ENCODE data around the gene STK39.

The STK39 gene

GRCh38 chr2:168243061-168243460 is 4.3 kb downstream of the STK39 start:
- DNase-seq (ENCODE audit: low read depth, low spot score), result no peak

DNA sequence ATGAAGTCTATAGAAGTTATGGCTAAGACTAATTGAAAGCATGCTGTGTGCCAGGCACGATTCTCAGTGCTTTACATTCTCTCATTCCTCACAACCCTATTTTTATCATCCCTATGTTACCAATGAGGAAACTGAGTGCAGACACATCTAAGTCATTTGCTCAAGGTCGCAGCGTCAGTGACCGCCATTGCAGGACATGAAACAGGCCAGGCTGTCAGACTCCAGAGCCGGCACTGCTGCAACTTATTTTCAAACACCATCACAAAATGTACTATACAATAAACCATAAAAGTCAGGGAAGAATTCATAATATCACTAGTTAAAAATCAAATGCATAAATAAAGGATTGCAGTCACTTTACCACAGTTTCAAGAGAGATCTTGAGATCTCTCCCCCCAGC is 5.6 kb downstream of the STK39 start:
- DNase-seq (ENCODE audit: low read depth, low spot score), result no peak

GRCh38 chr2:168241208-168241607 is 6.2 kb downstream of the STK39 start:
- no peak for DNase-seq (ENCODE audit: low read depth, low spot score)

- no peak for DNase-seq (ENCODE audit: low read depth, low spot score)
Observed at GRCh38 chr2:168239281-168239680, 8.1 kb downstream of the STK39 start.

DNA sequence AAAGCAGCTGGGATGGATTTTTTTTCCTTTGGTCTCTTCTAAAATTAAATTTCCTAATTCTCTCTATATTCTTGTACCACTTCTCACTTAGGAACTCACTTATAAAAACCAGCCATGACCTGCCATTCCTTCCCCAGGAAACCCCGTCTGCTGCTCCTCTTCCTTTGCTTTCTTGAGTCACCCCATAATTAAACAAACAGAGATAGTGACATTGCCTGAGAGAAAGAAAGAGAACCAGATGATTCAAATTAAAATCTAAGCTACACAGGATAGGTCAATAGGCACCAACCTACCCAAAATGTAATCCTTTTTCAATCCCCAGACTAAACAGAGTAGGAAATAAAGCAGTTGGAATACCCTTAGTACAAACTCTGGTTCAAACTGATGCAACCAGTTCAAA is 9.7 kb downstream of the STK39 start:
- no peak for DNase-seq (ENCODE audit: low read depth, low spot score)

DNA sequence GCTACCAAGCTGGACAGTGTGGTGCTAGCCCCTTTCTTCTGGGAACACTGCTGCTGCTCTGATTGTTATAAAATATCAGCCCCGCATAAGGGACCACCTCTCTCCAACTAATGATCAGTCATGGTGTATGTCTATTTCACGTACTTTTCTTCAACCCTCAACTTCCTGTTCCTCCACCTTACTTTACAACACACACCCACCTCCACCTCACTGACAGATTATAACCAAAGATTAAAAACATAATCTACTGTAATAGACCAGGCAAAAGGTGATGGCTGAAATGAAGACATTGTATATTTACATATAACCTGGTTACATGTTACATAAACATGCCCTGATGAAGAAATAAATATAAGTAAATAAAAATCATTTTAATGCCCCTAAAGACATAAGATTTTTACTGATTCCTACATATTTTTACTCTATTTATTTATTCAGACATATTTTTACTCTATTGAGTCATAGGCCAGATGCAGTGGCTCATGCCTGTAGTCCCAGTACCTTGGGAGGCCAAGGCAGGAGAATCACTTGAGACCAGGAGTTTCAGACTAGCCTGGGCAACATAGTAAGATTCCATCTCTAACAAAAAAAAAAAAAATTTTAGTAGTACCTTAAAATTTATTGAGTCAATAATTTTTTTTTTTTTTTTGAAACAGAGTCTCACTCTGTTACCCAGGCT is 12.8 kb downstream of the STK39 start:
- no peak for DNase-seq (ENCODE audit: low read depth, low spot score)

DNA sequence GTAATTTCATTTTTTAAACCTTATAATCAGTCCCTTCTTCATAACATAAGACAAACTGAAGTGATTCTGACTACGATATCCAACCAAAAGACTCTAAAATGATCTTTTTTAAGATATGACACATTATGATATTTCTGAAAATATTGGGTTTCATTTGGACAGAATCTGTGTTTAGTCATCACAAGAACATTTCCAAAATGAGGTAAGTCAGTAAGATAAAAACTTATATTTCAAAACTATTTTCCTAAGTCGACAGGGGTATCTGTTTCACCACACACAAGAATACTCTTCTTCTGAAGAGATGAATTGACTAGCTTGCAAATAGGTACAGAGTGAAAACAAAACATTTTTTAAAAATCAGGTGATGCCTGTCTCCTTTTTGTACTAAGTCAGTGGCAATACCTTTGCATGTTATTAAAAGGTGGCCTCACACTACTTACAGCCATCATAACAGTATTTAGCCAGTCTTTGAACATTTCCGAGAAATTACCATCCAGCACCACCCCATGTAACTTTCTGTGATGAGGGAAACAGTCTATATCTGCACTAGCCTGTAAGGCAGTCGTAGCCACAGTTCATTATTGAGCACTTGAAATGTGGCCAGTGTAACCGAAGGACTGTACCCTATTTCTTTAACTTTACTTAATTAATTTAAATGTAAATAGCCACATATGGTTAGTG is 13.5 kb downstream of the STK39 start:
- no peak for DNase-seq (ENCODE audit: low read depth, low spot score)

DNA sequence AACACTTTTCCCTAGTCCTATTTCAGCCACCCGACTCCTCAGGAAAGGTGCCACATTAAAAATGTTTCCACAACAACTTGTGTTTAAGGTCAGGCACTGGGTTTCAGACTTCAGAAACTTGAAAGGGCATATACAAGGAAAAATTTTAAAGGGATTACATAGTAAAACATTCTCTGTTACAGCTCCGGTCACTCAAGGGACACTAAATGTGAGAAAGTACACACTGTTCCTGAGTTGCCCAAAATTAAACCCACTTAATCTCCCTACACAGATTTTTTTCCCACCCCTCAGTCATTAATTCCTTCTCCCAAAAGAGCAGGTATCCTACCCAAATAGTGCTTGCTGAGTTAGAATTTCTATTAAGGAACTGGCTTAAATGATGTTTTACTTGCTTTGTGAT is 14.2 kb downstream of the STK39 start:
- DNase-seq (ENCODE audit: low read depth, low spot score), result no peak

- no peak for DNase-seq (ENCODE audit: low read depth, low spot score)
Observed at GRCh38 chr2:168231609-168232241, 15.7 kb downstream of the STK39 start.

DNA sequence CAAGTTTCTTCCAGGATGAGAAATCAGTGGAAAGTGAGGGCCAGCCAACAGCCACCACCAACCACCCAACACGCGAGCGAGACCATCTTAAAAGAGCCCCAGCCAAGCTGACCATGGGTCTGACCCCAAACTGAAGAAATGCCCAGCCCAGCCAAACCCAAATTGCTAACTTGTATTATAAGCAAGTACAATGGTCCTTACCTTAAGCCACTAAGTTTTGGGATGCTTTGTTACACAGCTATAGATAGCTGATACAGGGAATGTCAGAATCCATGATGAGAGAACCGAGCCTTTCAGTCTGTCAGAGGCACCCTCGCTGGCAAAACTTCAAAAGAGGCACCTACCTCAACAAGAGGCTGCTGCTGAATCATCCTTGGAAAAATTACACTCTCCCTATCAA is 17.0 kb downstream of the STK39 start:
- DNase-seq (ENCODE audit: low read depth, low spot score), result no peak

DNA sequence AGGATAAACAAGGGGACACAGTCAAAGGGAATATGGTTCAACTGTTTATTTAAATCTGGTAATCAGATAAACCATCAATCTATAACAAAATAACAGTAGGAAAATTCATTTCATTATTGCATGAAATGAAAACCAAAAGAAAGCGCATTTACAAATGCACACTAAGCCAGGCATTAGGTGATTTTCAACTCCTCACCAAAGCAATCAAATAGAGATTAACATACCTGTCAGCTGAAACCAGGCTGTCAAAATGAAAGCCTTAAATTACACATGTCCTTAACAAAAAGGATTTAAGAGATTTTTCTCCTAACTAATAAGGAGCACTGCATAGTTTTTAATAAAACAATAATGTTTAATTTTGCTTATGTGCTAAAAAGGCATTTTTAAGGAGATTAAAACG is 23.0 kb downstream of the STK39 start:
- no peak for DNase-seq (ENCODE audit: low read depth, low spot score)

DNA sequence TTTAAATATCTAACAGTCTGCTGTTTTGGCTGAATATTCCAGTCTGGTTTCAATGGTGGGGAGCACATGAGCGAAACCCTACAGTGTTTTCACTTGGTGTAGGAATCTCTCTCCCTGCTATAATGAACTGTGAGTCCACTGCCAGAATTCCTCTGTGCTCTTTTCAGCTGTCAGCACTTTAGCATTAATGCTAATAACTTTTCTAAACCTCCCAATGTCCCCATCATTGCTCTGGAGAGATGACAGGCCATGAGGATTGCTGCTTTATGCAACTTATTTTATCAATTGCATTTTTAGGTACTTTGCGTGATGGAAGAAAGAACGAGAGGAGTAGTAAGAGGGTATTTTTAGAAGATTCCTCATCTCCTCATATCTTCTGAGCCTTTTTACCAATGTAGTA is 25.3 kb downstream of the STK39 start:
- DNase-seq (ENCODE audit: low read depth, low spot score), result no peak

DNA sequence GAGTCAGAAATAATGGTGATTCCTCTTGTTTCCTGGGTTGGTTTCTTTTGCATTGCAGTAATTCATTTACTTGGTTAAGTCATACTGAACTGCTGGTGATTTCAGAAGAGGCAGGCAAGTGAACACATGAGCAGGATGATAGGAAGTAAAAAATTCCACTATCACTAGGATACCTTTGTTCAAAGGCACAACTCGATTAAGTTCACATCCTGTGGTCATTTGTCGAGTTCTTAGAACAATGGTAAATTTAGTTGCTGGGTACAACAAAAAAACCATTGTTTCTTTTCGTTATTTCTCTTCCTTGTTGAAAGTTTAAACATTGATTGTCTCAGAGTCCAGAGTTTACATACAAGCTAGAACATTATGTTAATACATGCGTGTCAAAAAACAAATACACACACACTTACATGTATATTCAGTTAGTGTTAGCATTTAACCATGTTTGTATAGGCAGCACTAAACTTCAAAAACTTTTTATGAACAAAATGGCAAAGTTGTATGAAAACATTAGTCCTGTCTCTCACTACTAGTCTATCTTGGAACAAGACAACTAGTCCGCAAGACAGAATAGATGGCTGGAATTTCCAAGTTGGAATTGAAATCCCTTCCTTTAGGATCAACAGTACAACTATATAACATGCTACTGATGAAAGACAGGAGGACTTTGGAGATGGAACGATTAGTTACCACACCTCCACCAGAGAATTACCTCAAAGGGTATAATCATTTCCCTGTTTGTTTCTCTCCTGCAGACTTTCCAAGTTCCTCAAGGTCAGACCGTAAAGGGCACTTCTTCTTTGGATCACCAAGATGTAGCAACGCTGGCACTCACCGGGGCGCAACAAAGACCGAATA is 26.2 kb downstream of the STK39 start:
- DNase-seq (ENCODE audit: low read depth, low spot score), result no peak

GRCh38 chr2:168217920-168218319 is 29.5 kb downstream of the STK39 start:
- DNase-seq (ENCODE audit: low read depth, low spot score), result no peak

- DNase-seq (ENCODE audit: low read depth, low spot score), result no peak
Observed at GRCh38 chr2:168216351-168217005, 30.9 kb downstream of the STK39 start.

DNA sequence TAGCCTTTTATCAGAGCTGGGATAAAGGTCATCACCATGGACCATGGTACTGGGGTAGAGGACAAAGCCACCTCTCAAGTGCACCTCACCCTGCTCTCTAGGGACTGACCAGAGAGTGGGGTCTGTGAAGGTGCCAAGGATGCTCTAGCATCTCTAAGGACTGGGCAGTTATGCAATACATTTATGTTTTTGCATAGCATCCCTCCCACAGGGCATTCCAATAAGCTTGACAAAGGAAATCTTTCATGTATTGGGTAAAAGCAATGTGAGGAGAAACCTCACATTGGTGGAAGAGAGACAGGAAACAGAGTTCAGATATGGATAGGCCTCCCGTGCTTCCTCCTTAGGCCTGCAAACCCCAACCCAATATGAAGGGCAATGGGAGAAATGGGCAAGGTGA is 31.6 kb downstream of the STK39 start:
- DNase-seq (ENCODE audit: low read depth, low spot score), result no peak

DNA sequence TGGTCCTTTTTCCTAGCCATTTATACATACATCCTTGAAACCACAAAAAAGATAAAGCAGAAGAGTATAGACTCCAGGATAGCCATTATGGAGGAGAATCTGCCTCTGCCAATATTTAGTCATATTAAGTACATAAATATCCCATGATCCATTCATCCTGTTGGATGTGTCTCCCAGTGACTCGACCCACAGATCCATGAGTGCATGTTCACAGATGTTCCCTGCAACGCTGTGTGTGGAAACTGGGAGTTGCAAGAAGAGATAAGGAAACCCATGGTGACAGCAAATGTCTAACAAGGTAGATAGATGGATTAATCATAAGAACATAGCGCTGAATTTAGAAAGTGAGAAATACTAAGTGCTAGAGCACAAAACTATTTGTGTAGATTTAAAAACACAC is 34.5 kb downstream of the STK39 start:
- DNase-seq (ENCODE audit: low read depth, low spot score), result no peak

- no peak for DNase-seq (ENCODE audit: low read depth, low spot score)
Observed at GRCh38 chr2:168212167-168212566, 35.2 kb downstream of the STK39 start.

DNA sequence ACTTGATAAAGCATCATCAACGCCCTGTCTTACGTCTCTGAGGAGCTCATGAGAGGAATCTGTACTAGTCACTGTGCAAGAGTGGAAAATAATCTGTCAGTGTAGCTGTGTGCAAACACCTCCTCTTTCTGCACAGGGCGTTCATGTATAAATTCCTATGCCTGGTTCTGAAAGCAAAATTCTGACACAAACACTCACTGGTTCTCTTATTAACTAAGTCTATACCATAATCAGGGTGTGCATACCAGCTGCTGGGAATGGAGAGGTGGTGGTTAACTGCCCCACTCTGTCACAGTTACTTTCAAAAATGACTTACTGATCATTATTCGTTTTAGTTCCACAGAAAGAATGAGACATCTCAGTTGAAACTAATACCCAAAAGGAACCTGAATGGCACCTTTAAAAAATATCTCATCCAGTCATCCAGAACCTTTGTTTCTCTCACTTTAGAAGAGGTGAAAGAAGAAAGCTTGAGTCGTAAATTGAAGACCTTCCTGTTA is 35.7 kb downstream of the STK39 start:
- no peak for DNase-seq (ENCODE audit: low read depth, low spot score)

DNA sequence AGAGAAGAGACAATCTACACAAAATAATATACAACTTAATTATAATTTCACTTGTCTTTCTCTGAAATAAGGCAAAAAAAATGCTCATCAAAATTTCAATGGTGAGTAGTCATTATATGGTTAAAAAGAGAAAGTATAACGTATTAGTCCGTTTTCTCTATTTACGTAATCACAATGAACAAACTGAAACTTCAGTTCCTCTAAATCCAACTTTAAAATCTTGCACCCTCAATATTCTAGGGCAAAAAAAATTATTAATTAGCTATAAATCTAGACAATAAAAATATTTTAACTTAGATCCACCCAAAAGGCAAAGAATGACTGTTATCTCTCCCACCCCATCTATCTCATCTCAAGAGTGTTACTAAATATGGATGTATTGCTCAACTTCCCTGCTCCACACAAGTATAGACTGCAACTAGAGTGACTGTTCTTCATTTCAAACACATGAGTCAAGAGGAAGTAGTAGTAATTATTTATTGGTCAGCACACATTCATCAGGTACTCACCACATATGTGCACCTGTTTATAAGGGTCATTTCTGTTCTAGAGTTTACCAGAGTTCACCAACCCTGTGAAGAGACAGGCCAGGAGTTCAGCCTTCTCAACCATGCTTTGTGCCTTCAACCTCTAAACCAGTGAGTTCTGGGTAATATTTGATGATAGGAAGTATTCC is 36.4 kb downstream of the STK39 start:
- DNase-seq (ENCODE audit: low read depth, low spot score), result no peak
